CD4-positive, alpha-beta T cell treated with Interleukin-12 subunit alpha and Interleukin-12 subunit beta, for 1 hour (primary cell): ENCODE data around the gene OR1J1.

Experiments used
- DNase-seq: peaks from one replicate; pipeline ENCODE4 v3.0.0-alpha.2; 2020

Gene OR1J1

DNA sequence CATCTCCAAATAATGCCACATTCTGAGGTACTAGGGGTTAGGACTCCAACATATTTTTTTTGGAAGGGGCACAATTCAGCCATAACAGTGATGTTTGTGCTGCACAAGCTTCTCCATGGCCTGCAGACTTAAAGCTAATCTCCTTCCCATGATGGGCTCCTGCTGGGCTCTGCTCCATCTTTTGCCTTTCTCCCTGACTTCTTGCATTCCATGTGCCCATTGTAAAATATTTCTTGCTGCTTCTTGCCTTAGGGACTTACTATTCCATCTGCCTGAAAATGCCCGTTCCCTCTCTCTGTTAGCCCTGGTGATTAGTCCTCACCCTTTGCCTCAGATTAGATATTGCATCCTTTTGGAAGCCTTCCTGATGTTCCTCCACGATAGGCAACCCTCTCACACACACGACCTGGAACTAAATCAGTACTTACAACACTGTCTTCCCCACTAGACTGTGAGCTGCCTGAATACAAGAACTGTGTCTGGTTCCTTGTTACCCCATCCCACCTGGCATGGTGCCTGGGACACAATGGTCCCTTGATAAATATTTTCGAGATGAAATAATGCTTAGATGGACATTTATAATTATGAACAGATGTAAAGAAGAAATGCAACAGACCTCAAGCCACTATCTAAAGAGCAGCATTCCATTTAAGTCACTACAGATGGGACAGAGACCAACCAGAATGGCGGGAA is 33.5 kb downstream of the OR1J1 start:
- DNase-seq = no peak

DNA sequence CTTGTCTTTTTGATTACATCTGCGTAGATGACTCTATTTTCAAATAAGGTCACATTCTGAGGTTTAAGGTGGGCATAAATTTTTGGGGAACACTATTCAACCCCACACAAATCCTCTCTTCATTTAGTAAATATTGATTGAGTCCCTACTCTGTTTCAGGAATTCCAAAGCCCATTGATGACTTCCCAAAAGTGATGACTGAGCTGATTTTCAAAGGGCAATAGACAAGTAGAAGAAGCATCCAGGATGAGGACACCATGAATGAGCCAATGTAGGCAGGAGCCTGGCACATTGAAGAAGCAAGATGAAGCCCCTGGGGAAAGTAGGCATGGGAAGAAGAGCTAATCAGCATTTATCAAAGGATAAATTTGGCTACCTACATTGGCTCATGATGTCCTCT is 35.2 kb downstream of the OR1J1 start:
- no peak for DNase-seq
